Measurements from ENCODE around the gene MBTPS1.

GRCh38 chr16:84079664-84080063 lies 37.1 kb downstream of the MBTPS1 start:
- TF ChIP-seq CTCF (IDR thresholded peaks at IDR 0.05) (no peak), POLR2A (IDR thresholded peaks at IDR 0.05) (no peak)

Measured in esophagus squamous epithelium (tissue), 4 donors.